ENCODE results near the gene INHBC.

The INHBC gene

GRCh38 chr12:57454566-57455373 lies 20.2 kb downstream of the INHBC start, which contains the start of gene INHBE:
Gene INHBE, plus strand, starts transcription at chr12:57455307. Its CDS starts 230 bp downstream, at chr12:57455537.
- DNase-seq (ENCODE audit: low read depth in 3 of 3), result no peak

- no peak for DNase-seq (ENCODE audit: low read depth in 3 of 3)
Observed at GRCh38 chr12:57455374-57456144, 21.0 kb downstream of the INHBC start.

- no peak for DNase-seq (ENCODE audit: low read depth in 3 of 3)
Observed at GRCh38 chr12:57456145-57456700, 21.6 kb downstream of the INHBC start.

- DNase-seq (ENCODE audit: low read depth in 3 of 3), result no peak
Observed at GRCh38 chr12:57456737-57457490, 22.3 kb downstream of the INHBC start.

GRCh38 chr12:57458665-57459054 lies 24.1 kb downstream of the INHBC start:
- DNase-seq (ENCODE audit: low read depth in 3 of 3), result no peak

DNA sequence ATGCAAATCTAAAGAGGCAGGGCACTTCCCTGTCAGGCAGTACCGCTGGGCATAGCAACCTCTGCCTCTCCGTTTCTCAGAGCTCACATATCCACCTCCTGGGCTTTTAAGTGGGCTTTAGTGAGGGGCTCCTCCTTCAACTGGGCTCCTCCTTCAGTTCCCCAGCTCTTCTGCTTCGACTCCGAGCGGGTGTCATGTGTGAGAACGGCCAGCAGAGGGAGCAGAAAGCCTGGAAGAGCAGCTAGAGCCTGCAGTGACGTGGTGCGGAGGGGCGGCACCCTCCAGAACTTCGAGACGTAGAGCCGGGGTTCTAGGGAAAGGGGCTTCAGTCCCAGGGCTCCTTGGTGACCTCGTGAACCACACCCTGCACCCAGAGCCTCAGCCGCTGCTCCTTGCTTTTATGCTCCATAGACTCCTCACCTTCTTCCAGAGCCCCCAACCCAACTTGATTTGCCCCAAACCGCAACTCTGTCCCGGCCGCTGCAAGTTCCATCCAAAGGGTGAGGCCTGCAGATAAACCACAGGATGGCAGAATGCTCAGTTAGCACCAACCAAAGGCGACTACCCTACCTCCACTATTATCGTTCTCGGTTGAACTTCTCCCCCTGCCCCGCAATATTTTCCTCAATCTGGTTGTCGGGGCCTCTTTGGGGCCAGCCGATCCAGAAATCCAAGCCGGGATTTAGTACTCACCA lies 24.6 kb downstream of the INHBC start:
- DNase-seq (ENCODE audit: low read depth in 3 of 3), result peak; percentile 77 to 89 (median 86)

GRCh38 chr12:57459750-57460467 lies 25.3 kb downstream of the INHBC start, which contains the start of gene GLI1:
Gene GLI1, plus strand, starts transcription at chr12:57459785. Its CDS starts 3,907 bp downstream, at chr12:57463692.
- DNase-seq (ENCODE audit: low read depth in 3 of 3), result no peak

DNA sequence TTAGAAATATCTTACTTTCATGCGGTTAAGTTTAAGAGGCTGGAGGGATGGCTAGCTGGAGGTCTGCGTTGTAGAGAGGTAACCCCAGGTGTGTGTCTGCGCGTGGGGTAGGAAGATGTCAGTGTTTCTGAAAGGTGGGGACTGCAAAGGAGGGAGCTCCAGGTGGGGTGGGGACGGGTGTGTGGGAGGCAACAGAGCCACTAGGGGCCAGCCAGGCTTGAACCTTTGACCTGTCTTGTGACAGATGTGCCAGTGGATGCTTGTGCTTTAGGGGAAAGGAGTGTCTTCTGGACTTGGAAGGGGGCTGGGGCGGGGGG lies 25.8 kb downstream of the INHBC start:
- DNase-seq (ENCODE audit: low read depth in 3 of 3), result no peak

GRCh38 chr12:57460841-57461275 lies 26.3 kb downstream of the INHBC start:
- no peak for DNase-seq (ENCODE audit: low read depth in 3 of 3)

- no peak for DNase-seq (ENCODE audit: low read depth in 3 of 3)
Observed at GRCh38 chr12:57461276-57461916, 26.8 kb downstream of the INHBC start.

- DNase-seq (ENCODE audit: low read depth in 3 of 3), result no peak
Observed at GRCh38 chr12:57461917-57462250, 27.3 kb downstream of the INHBC start.

- peak; percentile 75 to 84 (median 80) for DNase-seq (ENCODE audit: low read depth in 3 of 3)
Observed at GRCh38 chr12:57462251-57462911, 27.8 kb downstream of the INHBC start.

- no peak for DNase-seq (ENCODE audit: low read depth in 3 of 3)
Observed at GRCh38 chr12:57462912-57463253, 28.3 kb downstream of the INHBC start.

GRCh38 chr12:57464569-57464968 lies 30.0 kb downstream of the INHBC start:
- DNase-seq (ENCODE audit: low read depth in 3 of 3), result no peak

DNA sequence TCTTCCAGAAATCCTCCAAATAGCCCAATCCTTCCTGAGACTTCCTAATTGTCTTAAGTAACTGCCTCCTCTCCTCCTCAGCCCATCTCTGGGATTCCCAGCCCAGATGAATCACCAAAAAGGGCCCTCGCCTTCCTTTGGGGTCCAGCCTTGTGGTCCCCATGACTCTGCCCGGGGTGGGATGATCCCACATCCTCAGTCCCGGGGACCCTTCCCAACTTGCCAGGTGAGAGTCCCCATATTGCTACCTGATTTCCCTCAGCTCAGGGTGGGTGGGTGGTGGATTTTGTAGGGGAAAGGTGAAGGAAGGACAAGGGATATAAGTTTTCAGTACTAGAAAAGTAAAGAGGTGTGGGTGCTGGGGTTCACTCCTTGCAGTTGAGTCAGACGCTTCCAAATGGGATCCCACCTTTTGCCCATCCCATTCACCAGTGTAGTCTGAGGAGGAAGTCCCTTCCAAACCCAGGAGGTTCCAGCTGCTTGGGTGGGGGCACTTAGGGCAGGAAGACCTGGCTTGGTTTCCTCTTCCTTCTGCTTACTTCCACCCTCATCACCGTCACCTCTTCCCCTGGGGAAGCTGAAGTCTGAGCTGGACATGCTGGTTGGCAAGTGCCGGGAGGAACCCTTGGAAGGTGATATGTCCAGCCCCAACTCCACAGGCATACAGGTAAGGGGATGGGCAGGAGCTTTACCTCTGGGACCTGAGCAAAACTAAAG lies 30.6 kb downstream of the INHBC start:
- DNase-seq (ENCODE audit: low read depth in 3 of 3), result no peak

- no peak for DNase-seq (ENCODE audit: low read depth in 3 of 3)
Observed at GRCh38 chr12:57465747-57466505, 31.3 kb downstream of the INHBC start.

DNA sequence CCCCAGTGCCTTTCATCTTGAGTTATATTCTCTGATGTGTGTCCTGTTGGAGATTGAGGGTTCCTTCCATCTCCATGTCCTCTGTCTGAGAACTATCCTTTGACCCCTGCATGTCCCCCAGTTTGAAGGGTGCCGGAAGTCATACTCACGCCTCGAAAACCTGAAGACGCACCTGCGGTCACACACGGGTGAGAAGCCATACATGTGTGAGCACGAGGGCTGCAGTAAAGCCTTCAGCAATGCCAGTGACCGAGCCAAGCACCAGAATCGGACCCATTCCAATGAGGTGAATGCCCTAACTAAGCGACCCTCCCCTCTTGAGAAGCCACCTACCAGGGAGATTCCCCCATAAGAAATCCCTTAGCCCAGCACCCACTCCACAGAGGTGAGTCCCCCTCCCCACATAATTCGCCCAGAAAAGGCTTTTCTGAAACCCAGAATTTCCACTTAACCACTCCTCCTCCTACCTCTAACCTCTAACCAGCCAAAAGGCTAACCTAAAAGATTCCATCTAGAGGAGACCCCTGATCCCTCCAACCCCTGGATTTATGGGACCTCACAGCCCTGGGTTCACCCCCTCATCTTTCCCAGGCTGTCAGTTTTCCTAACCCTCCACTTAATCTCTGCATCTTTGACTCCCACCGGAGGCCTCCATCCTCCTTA lies 32.8 kb downstream of the INHBC start:
- no peak for DNase-seq (ENCODE audit: low read depth in 3 of 3)

DNA sequence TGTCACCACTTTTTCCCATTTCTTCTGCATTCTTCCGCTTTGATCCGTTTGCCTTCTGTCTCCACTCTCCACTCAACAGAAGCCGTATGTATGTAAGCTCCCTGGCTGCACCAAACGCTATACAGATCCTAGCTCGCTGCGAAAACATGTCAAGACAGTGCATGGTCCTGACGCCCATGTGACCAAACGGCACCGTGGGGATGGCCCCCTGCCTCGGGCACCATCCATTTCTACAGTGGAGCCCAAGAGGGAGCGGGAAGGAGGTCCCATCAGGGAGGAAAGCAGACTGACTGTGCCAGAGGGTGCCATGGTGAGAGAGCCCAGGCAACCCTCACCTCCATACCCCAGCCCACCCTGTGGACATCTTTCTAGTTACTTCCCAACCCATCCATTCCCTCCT lies 33.3 kb downstream of the INHBC start:
- no peak for DNase-seq (ENCODE audit: low read depth in 3 of 3)

Data from stimulated activated CD4-positive, alpha-beta T cell treated with anti-CD3 and anti-CD28 coated beads, TNF-alpha, amount 100 ng/mL, for 4 hours (primary cell).